ENCODE results near the gene PRSS27. TPM values are rescaled to one million over a fixed set of nuclear protein-coding genes. Genes with fewer than 3 reads are reported as not detected.
A peak's percentile ranks its signal among the peaks of the same experiment; 100 is the strongest.
"Not testable (repeated sequence)": the region's sequence is repeated elsewhere in the genome, so short reads cannot be mapped to it uniquely, and the experiment has no call there.

Gene PRSS27
- total RNA-seq, 1 donor from 2014 or later = 1.4 TPM

DNA sequence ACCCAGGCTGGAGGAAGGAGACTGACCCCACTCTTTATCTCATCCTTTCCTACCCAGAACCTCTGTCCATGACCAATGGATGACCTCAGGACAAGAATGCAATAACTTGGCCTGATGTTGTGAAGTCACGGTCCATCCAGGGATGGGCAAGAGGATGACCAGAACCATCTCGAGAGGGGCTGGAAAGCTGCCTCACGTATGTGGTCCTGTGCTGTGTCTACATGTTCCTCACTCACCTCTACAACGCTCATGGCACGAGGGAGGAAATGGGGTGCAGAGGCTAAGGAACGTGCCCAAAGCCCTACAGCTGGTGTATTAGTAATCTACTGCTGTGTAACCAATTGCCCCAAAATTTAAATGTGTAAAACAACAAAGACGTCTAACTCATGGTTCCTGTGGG lies 45.0 kb downstream of the PRSS27 start:
- no peak for DNase-seq (ENCODE audit: low spot score)

DNA sequence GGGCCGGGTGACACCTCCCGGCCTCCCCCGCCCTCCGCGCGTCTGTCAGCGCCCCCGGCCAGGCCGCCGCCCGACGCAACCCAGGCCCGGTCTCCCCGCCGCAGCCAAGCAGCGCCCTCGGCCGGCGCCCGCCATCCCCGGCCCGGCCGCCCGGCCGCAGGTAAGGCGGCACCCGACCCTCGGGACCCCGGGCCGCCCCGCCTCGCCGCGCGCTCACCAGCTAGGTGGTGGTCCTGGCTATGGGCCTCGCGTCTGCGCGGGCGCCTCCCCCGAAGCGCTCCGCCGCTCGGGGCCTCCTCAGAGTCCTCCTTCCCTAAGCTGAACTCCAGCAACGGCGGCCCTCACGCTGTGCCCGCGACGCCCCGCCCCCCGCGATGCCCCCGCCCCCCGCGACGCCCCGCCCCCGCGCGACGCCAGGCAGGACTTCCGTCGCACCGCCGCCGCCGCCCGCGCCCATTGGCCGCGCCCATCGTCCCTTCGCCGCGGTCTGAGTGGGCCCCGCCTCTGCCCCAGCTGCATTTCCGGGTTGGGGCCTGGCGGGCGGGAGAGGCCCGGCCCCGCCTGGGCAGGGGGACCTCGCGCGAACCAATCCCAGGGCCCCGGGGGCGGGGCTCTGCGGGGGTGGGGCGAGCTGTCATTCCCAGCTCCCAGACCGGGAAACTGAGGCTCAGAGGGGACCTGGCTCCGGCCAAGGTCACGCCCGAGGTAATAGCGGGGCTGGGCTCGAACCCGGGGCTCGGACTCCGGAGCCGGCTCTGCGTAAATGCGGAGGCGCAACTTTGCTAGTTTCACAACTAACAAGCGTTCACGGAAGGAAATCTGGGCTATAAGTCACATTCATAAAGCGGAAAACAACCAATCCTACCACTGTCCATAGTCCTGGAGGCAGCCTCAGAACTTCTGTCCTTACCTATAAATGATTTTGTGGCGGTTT lies 46.7 kb downstream of the PRSS27 start:
- peak; percentile 98 for DNase-seq (ENCODE audit: low spot score)

DNA sequence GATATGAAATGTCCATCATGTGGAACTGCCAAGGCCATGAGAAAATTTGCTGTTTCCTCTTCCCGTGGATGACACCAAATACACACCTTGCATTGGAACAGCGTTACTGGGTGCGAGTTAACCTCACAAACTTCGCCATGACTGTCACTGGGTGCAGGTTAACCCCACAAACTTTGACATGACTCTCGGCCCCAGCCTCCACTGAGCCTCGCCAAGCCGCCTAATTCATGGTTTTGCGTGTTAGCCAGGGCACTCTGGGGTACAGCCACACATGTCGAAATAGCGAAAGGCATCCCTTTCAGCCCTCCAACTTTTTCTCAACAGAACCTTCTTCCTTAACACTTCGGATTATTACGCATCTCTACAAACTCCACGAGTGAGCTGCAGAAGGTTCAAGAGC lies 48.3 kb downstream of the PRSS27 start:
- DNase-seq (ENCODE audit: low spot score) = no peak

DNA sequence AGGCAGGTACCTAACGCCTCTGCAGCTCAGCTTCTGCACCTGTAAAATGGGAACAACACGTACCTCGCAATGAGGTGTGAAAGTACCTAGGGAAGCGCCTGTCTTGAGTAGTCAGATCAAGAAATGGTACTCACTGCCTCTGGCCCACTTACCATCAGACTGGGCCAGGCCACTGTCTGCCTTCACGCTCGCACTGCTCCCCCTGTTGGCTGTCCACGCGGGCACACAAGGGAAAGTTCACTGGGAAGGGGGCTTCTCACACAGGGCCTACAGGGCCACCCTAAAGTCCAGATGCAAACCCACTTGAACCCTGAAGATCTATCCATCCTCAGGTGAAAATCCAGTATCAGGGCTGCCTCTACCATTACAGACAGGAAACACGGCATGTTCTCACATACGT lies 48.8 kb downstream of the PRSS27 start:
- DNase-seq (ENCODE audit: low spot score) = not testable (repeated sequence)

DNA sequence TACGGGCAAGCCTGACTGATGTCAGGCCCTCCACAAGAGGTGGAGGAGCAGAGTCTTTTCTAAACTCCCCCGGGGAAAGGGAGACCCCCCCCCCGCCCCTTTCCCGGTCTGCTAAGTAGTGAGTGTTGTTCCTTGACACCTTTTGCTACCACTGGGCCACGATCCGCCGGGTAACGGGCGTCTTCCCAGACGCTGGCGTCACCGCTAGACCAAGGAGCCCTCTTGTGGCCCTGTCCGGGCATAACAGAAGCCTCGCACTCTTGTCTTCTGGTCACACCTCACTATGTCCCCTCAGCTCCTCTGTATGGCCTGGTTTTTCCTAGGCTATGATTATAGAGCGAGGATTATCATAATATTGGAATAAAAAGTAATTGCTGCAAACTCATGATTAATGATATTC lies 50.0 kb downstream of the PRSS27 start:
- DNase-seq (ENCODE audit: low spot score) = peak; percentile 44

DNA sequence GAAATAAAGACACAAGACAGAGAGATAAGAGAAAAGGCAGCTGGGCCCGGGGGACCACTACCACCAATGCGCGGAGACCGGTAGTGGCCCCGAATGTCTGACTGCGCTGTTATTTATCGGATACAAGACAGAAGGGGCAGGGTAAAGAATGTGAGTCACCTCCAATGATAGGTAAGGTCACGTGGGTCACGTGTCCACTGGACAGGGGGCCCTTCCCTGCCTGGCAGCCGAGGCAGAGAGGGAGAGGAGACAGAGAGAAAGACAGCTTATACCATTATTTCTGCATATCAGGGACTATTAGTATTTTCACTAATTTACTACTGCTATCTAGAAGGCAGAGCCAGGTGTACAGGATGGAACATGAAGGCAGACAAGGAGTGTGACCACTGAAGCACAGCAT lies 50.4 kb downstream of the PRSS27 start:
- DNase-seq (ENCODE audit: low spot score) = not testable (repeated sequence)

DNA sequence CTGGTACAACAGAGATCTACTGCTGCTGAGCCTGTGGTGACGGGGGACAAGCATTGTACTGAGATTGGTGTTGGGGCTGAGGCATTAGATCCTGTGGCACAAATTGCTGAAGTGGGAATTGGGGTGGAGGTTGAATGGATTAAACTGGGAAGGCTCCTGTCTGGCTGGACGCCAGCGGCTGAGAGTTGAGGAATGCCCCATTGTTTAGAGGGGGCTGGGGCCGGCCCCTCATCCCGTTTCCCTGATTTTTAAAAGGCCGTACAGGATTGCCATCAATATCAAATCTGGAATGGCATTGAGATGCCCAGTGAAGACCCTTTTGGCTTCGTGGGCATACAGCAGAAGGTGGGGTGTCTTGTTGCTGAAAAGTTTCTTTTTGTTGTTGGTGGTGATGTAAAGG lies 53.4 kb downstream of the PRSS27 start:
- not testable (repeated sequence) for DNase-seq (ENCODE audit: low spot score)

DNA sequence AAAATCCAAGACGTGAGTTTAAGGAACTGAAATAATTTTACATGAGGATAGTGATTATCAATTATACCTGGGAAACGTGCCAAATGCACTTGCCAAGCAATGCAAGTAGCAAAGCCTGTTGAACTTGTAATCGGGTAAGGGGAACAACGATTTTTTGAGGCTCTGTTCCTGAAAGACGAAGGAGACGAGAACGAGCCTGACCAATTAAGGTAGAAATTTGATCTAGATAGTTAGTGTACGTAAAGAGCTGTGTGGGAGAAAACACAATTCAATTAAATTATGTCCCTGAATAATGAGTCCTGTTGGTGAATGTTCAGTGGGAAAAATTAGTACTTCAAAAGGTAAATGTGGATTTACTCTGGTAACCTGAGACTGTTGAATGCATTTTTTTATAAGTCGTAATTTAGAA lies 55.4 kb downstream of the PRSS27 start:
- DNase-seq (ENCODE audit: low spot score) = peak; percentile 58

DNA sequence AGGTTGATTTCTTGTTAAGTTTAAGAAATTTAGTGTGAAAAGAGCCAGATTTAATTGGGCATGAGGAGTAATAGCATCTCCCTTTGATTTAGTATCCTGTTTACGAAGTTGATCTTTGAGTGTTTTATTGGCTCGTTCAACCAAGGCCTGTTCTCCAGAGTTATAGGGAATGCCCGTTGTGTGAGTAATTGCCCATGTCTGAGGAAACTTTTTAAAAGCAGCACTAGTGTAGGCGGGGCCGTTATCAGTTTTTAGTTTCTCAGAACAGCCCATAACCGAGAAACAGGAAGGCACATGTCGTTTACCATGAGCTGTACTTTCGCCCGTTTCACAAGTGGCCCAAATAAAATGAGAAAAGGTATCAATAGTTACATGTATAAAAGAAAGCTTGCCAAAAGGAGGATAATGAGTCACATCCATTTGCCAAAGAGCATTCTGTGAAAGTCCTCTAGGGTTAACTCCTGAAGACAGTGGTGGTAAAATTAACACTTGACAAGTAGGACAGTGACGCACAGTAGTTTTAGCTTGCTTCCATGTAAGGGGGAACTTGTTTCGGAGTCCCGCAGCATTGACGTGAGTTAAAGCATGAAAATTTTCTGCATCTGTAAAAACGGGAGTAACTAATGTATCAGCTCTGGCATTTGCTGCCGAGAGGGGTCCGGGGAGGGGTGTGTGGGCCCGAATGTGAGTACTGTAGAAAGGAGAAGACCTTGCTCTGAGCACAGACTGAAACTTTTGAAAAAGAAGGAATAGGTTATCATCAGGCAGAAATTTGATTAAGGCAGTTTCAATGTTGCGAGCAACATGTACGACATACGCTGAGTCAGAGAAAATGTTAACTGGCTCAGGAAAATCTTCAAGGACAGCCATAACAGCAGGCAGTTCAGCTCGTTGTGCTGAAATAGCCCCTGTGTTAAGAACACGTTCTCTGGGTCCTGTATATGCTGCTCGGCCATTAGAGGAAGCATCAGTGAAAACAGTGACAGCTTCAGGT lies 56.2 kb downstream of the PRSS27 start:
- DNase-seq (ENCODE audit: low spot score) = peak; percentile 88

Other genes starting within 250 kb of the PRSS27 start
- gene NTN3, start 248.9 kb downstream of the PRSS27 start, total RNA-seq (ENCODE audit: insufficient read depth, low replicate concordance) = 5.3 TPM
- gene TBC1D24, start 245.1 kb downstream of the PRSS27 start, total RNA-seq (ENCODE audit: insufficient read depth, low replicate concordance) = 9.6 TPM
- 13.2 TPM for gene ATP6V0C, start 206.3 kb downstream of the PRSS27 start, total RNA-seq (ENCODE audit: insufficient read depth, low replicate concordance)
- gene AMDHD2, start 199.9 kb downstream of the PRSS27 start, total RNA-seq (ENCODE audit: insufficient read depth, low replicate concordance) = 11.8 TPM
- 0.96 TPM for gene CEMP1, start 188.8 kb downstream of the PRSS27 start, total RNA-seq (ENCODE audit: insufficient read depth, low replicate concordance)
- gene PDPK1, start 182.2 kb downstream of the PRSS27 start, total RNA-seq (ENCODE audit: insufficient read depth, low replicate concordance) = 9.9 TPM
- 9.6 TPM for gene KCTD5, start 37.7 kb downstream of the PRSS27 start, total RNA-seq (ENCODE audit: insufficient read depth, low replicate concordance)
- gene SRRM2, start 32.4 kb upstream of the PRSS27 start, total RNA-seq (ENCODE audit: insufficient read depth, low replicate concordance) = 123 TPM
- gene ELOB, start 57.1 kb upstream of the PRSS27 start, total RNA-seq (ENCODE audit: insufficient read depth, low replicate concordance) = 159 TPM
- 0.96 TPM for gene PRSS33, start 67.3 kb upstream of the PRSS27 start, total RNA-seq (ENCODE audit: insufficient read depth, low replicate concordance)
- not detected for gene PRSS41, start 78.2 kb upstream of the PRSS27 start, total RNA-seq (ENCODE audit: insufficient read depth, low replicate concordance)
- not detected for gene PRSS21, start 97.0 kb upstream of the PRSS27 start, total RNA-seq (ENCODE audit: insufficient read depth, low replicate concordance)
- 7.2 TPM for gene ZG16B, start 110.1 kb upstream of the PRSS27 start, total RNA-seq (ENCODE audit: insufficient read depth, low replicate concordance)
- gene PRSS22, start 137.9 kb upstream of the PRSS27 start, total RNA-seq (ENCODE audit: insufficient read depth, low replicate concordance) = 3.1 TPM
- gene FLYWCH2, start 163.0 kb upstream of the PRSS27 start, total RNA-seq (ENCODE audit: insufficient read depth, low replicate concordance) = 25.5 TPM
- gene FLYWCH1, start 191.7 kb upstream of the PRSS27 start, total RNA-seq (ENCODE audit: insufficient read depth, low replicate concordance) = 30.8 TPM
- 0.48 TPM for gene KREMEN2, start 244.1 kb upstream of the PRSS27 start, total RNA-seq (ENCODE audit: insufficient read depth, low replicate concordance)
- gene PAQR4, start 249.1 kb upstream of the PRSS27 start, total RNA-seq (ENCODE audit: insufficient read depth, low replicate concordance) = 5.8 TPM